CD14-positive monocyte (primary cell): ENCODE data around the gene ETAA1. TPM values are rescaled to one million over a fixed set of nuclear protein-coding genes. Genes with fewer than 3 reads are reported as not detected.

Source experiments
- DNase-seq, 3 donors: peaks; one replicate each; pipeline ENCODE4 v3.0.0-alpha.2; 2011 to 2022
- H2AFZ ChIP-seq: 2 replicates; pipeline ENCODE4 v1.6.0; 2012; ENCODE audit warnings: mild to moderate bottlenecking, low read depth, low read length, inconsistent platforms; ENCODE audit not compliant: insufficient read depth, poor library complexity, severe bottlenecking
- H3K27ac ChIP-seq, 2 donors: 1 replicate in 1 of 2; 2 replicates in 1 of 2; pipeline ENCODE4 v1.5.1; 2012 to 2013; ENCODE audit warnings: low read length in 2 of 2, control low read depth in 1 of 2, inconsistent platforms in 1 of 2, low read depth in 1 of 2, mild to moderate bottlenecking in 1 of 2
- H3K27me3 ChIP-seq, 2 donors: one replicate each; pipeline versions ENCODE4 v1.6.0 to v1.6.1; 2011 to 2013; ENCODE audit warnings: low read length in 2 of 2; ENCODE audit not compliant: control insufficient read depth in 2 of 2, insufficient read depth in 2 of 2
- H3K36me3 ChIP-seq, 2 donors: replicated peaks in 1 of 2; 1 replicate in 1 of 2; 2 replicates in 1 of 2; pipeline versions ENCODE4 v1.5.1 to v1.6.1; 2012 to 2013; ENCODE audit warnings: low read length in 2 of 2, control low read depth in 1 of 2, inconsistent platforms in 1 of 2, mild to moderate bottlenecking in 1 of 2; ENCODE audit not compliant: insufficient read depth in 2 of 2, control insufficient read depth in 1 of 2
- H3K4me1 ChIP-seq, 2 donors: 1 replicate in 1 of 2; 2 replicates in 1 of 2; pipeline versions ENCODE4 v1.5.1 to v1.6.1; 2012 to 2013; ENCODE audit warnings: low read length in 2 of 2, control low read depth in 1 of 2, inconsistent platforms in 1 of 2, mild to moderate bottlenecking in 1 of 2, moderate library complexity in 1 of 2; ENCODE audit not compliant: insufficient read depth in 2 of 2, control insufficient read depth in 1 of 2
- H3K4me2 ChIP-seq: replicated peaks from 2 replicates; pipeline ENCODE3; 2012; ENCODE audit warnings: low read length, moderate library complexity, mild to moderate bottlenecking; ENCODE audit not compliant: poor library complexity, severe bottlenecking; ENCODE audit errors: extremely low read depth
- H3K4me3 ChIP-seq, 3 experiments: fragments of 200-600 bp in 1 of 3; sonication (generic) in 1 of 3; replicated peaks in 1 of 3; 1 replicate in 2 of 3; 2 replicates in 1 of 3; pipeline ENCODE4 v1.5.1; 2011 to 2013; ENCODE audit warnings: low read length in 3 of 3, mild to moderate bottlenecking in 3 of 3, control low read depth in 2 of 3, low read depth in 2 of 3, inconsistent platforms in 1 of 3, moderate library complexity in 1 of 3
- H3K79me2 ChIP-seq: 2 replicates; pipeline ENCODE4 v1.6.0; 2012; ENCODE audit warnings: mild to moderate bottlenecking, control low read depth, inconsistent platforms, low read length, moderate library complexity; ENCODE audit not compliant: insufficient read depth
- H3K9ac ChIP-seq: 2 replicates; pipeline ENCODE4 v1.6.0; 2017; ENCODE audit warnings: low read length, mild to moderate bottlenecking; ENCODE audit not compliant: insufficient read depth, poor library complexity, severe bottlenecking
- H3K9me3 ChIP-seq, 2 donors: replicated peaks in 1 of 2; 1 replicate in 1 of 2; 2 replicates in 1 of 2; pipeline versions ENCODE4 v1.5.1 to v1.6.1; 2012 to 2013; ENCODE audit warnings: low read length in 2 of 2, control low read depth in 1 of 2; ENCODE audit not compliant: control insufficient read depth in 1 of 2, insufficient read depth in 1 of 2
- H4K20me1 ChIP-seq: 2 replicates; pipeline ENCODE4 v1.6.0; 2012; ENCODE audit warnings: mild to moderate bottlenecking, low read length, control low read depth, moderate library complexity; ENCODE audit not compliant: insufficient read depth
- H3K27ac Mint-ChIP-seq, 7 donors: one replicate each; pipeline ENCODE4 v1.8.0; 2020; ENCODE audit warnings: mild to moderate bottlenecking in 7 of 7, mixed read lengths in 7 of 7, moderate library complexity in 6 of 7, inconsistent platforms in 2 of 7
- H3K27me3 Mint-ChIP-seq, 3 donors: one replicate each; pipeline ENCODE4 v1.8.0; 2021 to 2022; ENCODE audit warnings: low read depth in 3 of 3, mild to moderate bottlenecking in 3 of 3, mixed read lengths in 3 of 3, moderate library complexity in 3 of 3, inconsistent platforms in 1 of 3
- H3K36me3 Mint-ChIP-seq, 2 donors: one replicate each; pipeline ENCODE4 v1.8.0; 2020; ENCODE audit warnings: mixed read lengths in 2 of 2, inconsistent platforms in 1 of 2, mild to moderate bottlenecking in 1 of 2
- H3K4me1 Mint-ChIP-seq: one replicate; pipeline ENCODE4 v1.8.0; 2020; ENCODE audit warnings: mild to moderate bottlenecking, mixed read lengths
- H3K4me3 Mint-ChIP-seq, 2 donors: one replicate each; pipeline ENCODE4 v1.8.0; 2020; ENCODE audit warnings: mild to moderate bottlenecking in 2 of 2, mixed read lengths in 2 of 2, moderate library complexity in 1 of 2
- H3K9me3 Mint-ChIP-seq, 7 donors: one replicate each; pipeline ENCODE4 v1.8.0; 2020 to 2022; ENCODE audit warnings: mixed read lengths in 7 of 7, mild to moderate bottlenecking in 6 of 7, moderate library complexity in 6 of 7, inconsistent platforms in 2 of 7
- CTCF ChIP-seq: fragments of 200-600 bp; IDR thresholded peaks from one replicate; pipeline ENCODE4 v1.8.0; 2022; ENCODE audit warnings: antibody characterized with exemption, mild to moderate bottlenecking
- WGBS: methylation state at CpG from one replicate; pipeline ENCODE4 v1.1.5; 2013; ENCODE audit warnings: missing lambda C conversion rate; ENCODE audit not compliant: insufficient coverage; 5-methylcytosine and 5-hydroxymethylcytosine counted together
- intact Hi-C, 2 donors: fragments of 100-400 bp; cut with micrococcal nuclease; formaldehyde crosslinking; loops; one replicate each; pipeline versions ENCODE4 v1.15.0 to v1.15.1; 2023
- polyA plus RNA-seq, 3 donors: library from polyadenylated mRNA; depleted of rRNA in 1 of 3; unstranded in 2 of 3; stranded (reverse) in 1 of 3; fragments of 300-500 nt in 2 of 3; fragments of >200 nt in 1 of 3; fragmentation: Illumina TruSeq in 2 of 3; gene quantifications; 1 replicate in 2 of 3; 2 replicates in 1 of 3; pipeline ENCODE4 v1.2.3, GENCODE V29; 2012 to 2021

ETAA1 gene
- polyA plus RNA-seq, 3 donors, result 0.78 to 2.8 (median 1.7) TPM

GRCh38 chr2:67451086-67451832 lies 54.1 kb downstream of the ETAA1 start:
- intact Hi-C loops, result no loop called here
- H3K4me1 Mint-ChIP-seq, result no peaks in the 10 kb centered on the region
- H3K9ac ChIP-seq, result no peak overlapping the region
- whole genome bisulfite sequencing, result no CpG with 5 or more reads among the region's 7 CpGs
- no peaks in the 10 kb centered on the region for H3K36me3 Mint-ChIP-seq
- no peaks in the 10 kb centered on the region for H3K9me3 ChIP-seq
- no peaks in the 10 kb centered on the region for H3K79me2 ChIP-seq
- no peak overlapping the region for H3K4me3 Mint-ChIP-seq
- no peaks in the 10 kb centered on the region for H3K27me3 Mint-ChIP-seq
- H3K4me3 ChIP-seq, result no peak overlapping the region
- no peak overlapping the region for H3K27ac Mint-ChIP-seq
- peaks cover 0 to 9% (median 4%) of the 10 kb centered on the region in 7 donors for H3K9me3 Mint-ChIP-seq
- no peak for TF ChIP-seq CTCF
- no peak overlapping the region for H2AFZ ChIP-seq
- no peaks in the 10 kb centered on the region for H3K36me3 ChIP-seq
- no peak for DNase-seq
- H3K27ac ChIP-seq, result no peak overlapping the region
- no peaks in the 10 kb centered on the region for H4K20me1 ChIP-seq
- no peak overlapping the region for H3K4me2 ChIP-seq
- no peaks in the 10 kb centered on the region for H3K27me3 ChIP-seq
- H3K4me1 ChIP-seq, result no peaks in the 10 kb centered on the region

GRCh38 chr2:67453310-67453709 lies 56.2 kb downstream of the ETAA1 start:
- H3K27me3 ChIP-seq, result no peaks in the 10 kb centered on the region
- no peak for TF ChIP-seq CTCF
- H3K9ac ChIP-seq, result no peak overlapping the region
- H3K36me3 ChIP-seq, result no peaks in the 10 kb centered on the region
- H4K20me1 ChIP-seq, result no peaks in the 10 kb centered on the region
- H3K9me3 ChIP-seq, result no peaks in the 10 kb centered on the region
- no peak overlapping the region for H2AFZ ChIP-seq
- H3K27me3 Mint-ChIP-seq, result no peaks in the 10 kb centered on the region
- no peaks in the 10 kb centered on the region for H3K36me3 Mint-ChIP-seq
- H3K4me2 ChIP-seq, result no peak overlapping the region
- no peak overlapping the region for H3K4me3 Mint-ChIP-seq
- no peak overlapping the region for H3K4me3 ChIP-seq
- H3K4me1 ChIP-seq, result no peaks in the 10 kb centered on the region
- no peak for DNase-seq
- WGBS, result no CpG with 5 or more reads among the region's 1 CpG
- no peaks in the 10 kb centered on the region for H3K4me1 Mint-ChIP-seq
- no peak overlapping the region for H3K27ac Mint-ChIP-seq
- no peak overlapping the region for H3K27ac ChIP-seq
- H3K9me3 Mint-ChIP-seq, result peaks cover 0 to 10% (median 4%) of the 10 kb centered on the region in 7 donors
- H3K79me2 ChIP-seq, result no peaks in the 10 kb centered on the region
- intact Hi-C loops, result no loop called here
